Heart left ventricle (tissue), 13 donors: ENCODE measurements around the gene PCNT.

Experiments
- CTCF ChIP-seq, 12 donors: fragments of 200-600 bp; sonication (generic) in 4 of 12; IDR thresholded peaks; one replicate each; pipeline versions ENCODE4 v1.5.0 to v1.8.0; 2018 to 2022; ENCODE audit warnings: antibody characterized with exemption in 12 of 12, mild to moderate bottlenecking in 5 of 12
- POLR2A ChIP-seq, 2 donors: fragments of 450-650 bp; IDR thresholded peaks; one replicate each; pipeline ENCODE4 v1.6.1; 2017; ENCODE audit warnings: antibody characterized with exemption in 2 of 2, mild to moderate bottlenecking in 2 of 2, moderate library complexity in 2 of 2
- donor health status: ischemic (EF 13 %, LVEDD 7.1; RV severe dilation, severe dysfunction).
- donor health status: DM: no; HTN: yes; CAD: no.
- donor health status: DM: no; HTN: no; CAD: no.
- donor health status: ischemic (EF 25% LVEDD 6.9; RV normal size, moderate dysfunction).
- donor health status: ischemic (EF 25% LVEDD 5.7; RV mildly dilated, moderate dysfunction).
- donor health status: ischemic (EF 35%, LVEDD 5.7; RV mildly dilated, moderate dysfunction).
- donor health status: nonischemic (EF 11% LVEDD 7.7; RV severe dilation, severe dysfunction).
- donor health status: DM: yes; HTN: yes; CAD: no.
- donor health status: PGD.
- donor health status: ischemic (EF 29% LVEDD 5.4; RV normal size, mild dysfunction).
- donor health status: nonischemic (EF 23%, LVEDD 6.1; RV moderate dilation, normal function).

- TF ChIP-seq POLR2A (IDR thresholded peaks at IDR 0.05) (no peak), CTCF (IDR thresholded peaks at IDR 0.05) (no peak)
These were observed 9.4 kb upstream of the PCNT start for GRCh38 chr21:46314441-46315020.
